Measurements from ENCODE around the gene PNPLA7.
A peak's percentile ranks its signal among the peaks of the same experiment; 100 is the strongest.

PNPLA7 gene

DNA sequence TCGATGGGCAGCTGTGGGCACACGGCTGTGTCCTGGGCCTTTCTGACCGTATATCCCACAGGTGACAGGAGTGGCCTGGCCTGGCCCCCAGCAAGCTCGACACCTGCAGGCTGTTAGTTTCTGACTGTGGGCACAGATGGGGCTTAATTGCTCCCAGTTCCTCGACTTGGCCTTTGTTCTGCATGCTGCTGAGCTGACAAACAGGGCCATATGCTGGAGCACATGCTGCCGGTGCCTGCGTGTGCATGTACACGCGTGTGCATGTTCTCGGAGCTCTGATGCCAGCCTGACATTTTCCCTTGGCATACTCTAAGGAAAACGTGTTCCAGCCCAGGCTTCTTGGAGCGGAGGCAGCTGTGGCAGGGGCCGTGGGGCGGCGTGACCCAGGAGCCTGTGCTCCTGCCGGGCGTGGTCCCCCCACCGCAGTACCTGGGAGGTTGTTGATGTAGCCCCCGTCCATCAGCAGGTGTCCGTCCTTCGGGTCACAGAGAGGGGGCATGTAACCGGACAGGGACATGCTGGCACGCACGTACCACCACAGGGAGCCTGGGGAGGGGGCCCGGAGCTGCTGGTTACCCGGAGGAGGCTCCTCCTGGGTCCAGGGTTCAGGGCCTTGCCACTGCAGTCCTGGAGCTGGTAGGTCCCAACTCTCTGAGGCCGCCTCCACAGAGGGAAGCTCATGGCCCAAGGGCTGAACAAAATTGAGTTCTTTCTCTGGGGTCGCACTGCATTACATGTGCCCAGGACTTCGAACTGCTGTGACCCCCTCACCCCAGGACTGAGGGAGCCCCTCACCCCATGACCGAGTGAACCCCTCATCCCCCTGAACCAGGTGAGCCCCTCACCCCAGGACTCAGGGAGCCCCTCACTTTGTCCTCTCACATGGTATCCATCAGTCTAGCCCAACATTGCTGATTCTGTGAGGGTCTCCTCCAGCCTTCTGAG is 86.9 kb downstream of the PNPLA7 start:
- DNase-seq (ENCODE audit: low read depth), result no peak
- TF ChIP-seq, protein P1, sequence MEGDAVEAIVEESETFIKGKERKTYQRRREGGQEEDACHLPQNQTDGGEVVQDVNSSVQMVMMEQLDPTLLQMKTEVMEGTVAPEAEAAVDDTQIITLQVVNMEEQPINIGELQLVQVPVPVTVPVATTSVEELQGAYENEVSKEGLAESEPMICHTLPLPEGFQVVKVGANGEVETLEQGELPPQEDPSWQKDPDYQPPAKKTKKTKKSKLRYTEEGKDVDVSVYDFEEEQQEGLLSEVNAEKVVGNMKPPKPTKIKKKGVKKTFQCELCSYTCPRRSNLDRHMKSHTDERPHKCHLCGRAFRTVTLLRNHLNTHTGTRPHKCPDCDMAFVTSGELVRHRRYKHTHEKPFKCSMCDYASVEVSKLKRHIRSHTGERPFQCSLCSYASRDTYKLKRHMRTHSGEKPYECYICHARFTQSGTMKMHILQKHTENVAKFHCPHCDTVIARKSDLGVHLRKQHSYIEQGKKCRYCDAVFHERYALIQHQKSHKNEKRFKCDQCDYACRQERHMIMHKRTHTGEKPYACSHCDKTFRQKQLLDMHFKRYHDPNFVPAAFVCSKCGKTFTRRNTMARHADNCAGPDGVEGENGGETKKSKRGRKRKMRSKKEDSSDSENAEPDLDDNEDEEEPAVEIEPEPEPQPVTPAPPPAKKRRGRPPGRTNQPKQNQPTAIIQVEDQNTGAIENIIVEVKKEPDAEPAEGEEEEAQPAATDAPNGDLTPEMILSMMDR (conservative IDR thresholded peaks at IDR 0.05; ENCODE audit: low read depth, low read length), result no peak
- H3K4me3 ChIP-seq (ENCODE audit: low read length), result no peak overlapping the region

DNA sequence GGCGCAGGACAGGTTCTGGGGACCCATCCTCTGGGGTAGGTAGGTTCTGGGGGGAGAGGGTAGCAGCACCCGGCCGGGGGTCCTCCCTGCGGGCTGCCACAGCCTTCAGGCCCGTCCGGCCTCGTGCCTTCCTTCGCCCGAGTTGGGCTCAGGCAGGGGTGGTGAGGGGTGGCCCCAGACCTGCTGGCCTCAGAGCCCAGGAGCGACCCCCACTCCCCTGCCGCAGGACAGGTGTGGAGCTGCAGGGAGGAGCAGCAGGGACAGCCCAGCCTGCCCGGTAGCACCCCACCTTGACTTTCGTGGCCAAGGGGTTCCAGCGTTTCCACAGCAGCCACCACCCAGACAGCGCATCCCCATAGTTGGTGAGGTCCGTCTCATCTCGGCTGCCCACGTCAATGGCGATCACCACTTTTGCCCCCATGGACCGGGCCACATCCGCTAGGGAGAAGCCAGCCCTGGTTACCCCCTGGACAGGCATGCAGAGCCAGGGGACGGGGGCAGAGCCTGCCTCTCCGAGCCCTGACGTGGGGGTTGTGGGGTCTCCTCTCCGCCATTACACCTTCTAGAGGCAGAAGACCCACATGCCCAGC is 87.7 kb downstream of the PNPLA7 start:
- no peak overlapping the region for H3K4me3 ChIP-seq (ENCODE audit: low read length)
- no peak for DNase-seq (ENCODE audit: low read depth)
- TF ChIP-seq, protein P1 (conservative IDR thresholded peaks at IDR 0.05; ENCODE audit: low read depth, low read length), result no peak

DNA sequence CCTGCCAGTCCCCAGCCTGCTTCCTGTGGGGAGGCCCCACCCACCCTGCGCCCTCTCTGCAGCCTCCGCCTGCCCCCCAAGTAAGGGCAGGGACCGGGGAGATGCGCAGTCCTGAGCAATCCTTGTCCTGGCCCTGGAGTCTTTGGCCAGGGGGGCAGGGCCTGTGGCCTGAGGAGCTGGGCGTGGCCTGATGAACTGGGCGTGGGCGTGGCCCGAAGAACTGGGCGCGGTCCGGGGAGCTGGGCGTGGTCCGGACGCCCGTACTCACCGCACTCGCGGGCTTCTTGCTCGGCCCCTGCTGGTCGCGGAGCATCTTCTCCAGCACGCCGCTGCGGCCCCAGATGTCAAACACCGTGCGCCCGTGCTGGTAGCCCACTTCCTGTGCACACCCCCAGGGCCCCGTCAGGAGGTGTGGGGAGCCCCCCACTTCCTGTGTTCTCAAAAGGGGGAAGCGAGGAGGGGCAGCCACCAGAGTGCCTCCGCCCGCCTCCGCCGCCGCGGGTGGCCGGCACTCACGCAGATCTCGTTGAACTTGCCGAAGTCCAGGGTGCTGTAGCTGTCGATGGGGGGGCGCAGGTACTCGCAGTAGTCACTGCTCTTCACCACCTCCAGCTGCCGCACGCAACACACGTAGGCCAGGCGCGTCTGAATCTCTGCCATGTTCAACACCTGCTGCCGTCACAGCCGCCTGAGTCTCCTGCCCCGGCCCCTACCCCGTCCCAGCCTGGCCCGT is 88.4 kb downstream of the PNPLA7 start:
- no peak overlapping the region for H3K4me3 ChIP-seq (ENCODE audit: low read length)
- TF ChIP-seq, protein P1 (conservative IDR thresholded peaks at IDR 0.05; ENCODE audit: low read depth, low read length), result no peak
- DNase-seq (ENCODE audit: low read depth), result no peak

DNA sequence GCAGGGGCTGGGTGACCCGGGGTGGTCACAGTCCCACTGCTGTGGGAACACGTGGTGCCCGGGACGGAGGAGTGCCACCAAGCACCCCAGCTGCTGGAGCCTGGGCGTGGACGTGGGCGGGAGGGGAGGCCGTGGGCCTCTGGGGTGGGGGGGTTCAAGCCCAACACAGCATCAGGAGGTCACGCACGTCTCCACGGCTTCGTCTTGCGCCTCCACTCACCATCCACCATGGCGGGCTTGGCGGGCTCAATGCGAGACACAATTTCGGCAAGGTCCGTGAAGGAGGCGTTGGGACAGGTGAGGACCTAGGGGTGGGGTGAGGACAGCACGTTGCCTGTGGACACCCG is 88.9 kb downstream of the PNPLA7 start:
- H3K4me3 ChIP-seq (ENCODE audit: low read length), result no peak overlapping the region
- TF ChIP-seq, protein P1 (conservative IDR thresholded peaks at IDR 0.05; ENCODE audit: low read depth, low read length), result no peak
- no peak for DNase-seq (ENCODE audit: low read depth)

DNA sequence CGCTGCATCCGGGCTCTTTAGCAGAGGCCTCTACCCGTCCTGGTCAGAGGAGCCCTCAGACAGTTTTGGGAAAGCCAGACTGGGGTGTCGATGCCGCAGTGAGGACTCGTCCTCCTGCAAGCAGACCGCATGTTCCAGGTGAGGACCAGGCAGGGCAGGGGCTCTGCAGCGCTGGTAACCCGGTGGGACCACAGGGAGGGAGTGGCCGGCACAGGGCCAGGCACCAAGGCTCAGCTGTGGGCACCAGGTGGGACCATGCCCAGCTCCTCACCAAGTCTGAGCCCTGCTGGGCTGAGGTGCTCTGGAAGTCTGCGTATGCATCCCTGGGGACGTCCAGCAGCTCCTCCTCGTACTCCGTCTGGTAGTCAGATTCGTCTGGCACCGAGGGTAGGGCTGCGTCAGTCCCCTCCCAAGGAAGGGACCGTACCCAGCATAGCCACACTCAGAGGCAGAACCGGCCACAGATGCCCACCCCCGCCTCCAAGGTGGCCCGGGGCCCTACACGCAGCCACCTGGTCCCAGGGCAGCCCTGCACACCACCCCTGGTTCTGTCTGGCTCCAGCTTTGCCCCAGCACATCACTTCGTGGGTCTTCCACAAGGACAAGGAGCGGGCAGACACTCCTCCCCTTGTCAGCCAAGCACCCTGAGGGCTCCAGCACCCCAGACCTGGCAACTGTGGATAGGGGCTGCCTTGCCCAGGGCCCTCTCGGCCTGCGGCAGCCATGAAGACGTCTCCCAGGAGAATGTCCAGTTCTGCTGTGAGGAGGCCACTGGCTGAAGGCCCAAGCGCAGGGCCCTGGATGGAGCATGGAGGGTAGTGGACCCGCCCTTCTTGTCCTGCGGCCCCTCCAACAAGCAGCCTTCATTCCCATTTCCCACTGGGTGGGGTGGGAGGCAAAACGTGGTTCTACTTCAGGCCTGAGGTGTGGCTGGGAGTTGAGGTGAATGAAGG is 89.6 kb downstream of the PNPLA7 start:
- H3K4me3 ChIP-seq (ENCODE audit: low read length), result no peak overlapping the region
- no peak for DNase-seq (ENCODE audit: low read depth)
- TF ChIP-seq, protein P1 (conservative IDR thresholded peaks at IDR 0.05; ENCODE audit: low read depth, low read length), result no peak

DNA sequence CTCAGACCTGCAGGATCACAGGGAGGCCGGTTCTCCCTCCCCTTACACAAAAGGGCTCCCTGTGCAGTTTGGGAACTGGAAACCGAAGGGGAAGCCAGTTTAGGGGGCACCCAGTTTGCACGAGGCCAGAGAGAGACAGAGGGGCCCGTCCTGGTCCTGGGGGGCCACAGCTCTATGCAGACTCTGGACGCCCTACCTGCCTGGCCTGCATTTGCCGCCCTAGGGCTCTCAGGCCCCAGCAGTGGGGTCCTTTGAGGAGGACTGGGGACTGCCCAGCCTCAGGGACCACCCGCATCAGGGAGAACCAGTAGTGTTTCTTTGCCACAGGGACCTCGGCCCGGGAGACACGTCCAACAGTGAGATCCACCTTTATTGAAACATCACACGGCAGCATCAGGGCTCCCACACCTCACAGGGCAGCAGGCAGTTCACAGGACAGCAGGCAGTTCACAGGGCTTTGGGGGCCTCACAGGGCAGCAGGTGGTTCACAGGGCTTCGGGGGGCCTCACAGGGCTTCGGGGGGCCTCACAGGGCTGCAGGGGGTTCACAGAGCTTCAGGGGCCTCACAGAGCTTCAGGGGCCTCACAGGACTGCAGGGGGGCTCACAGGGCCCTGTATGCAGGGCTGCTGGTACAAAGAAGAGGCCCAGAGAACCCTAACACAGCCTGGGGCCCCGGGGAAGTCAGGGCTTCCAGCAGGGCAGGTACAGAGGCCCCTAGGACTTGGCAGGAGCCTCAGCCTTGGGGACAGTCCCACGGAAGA is 90.4 kb downstream of the PNPLA7 start:
- peak overlapping the region; percentile 42 for H3K4me3 ChIP-seq (ENCODE audit: low read length)
- DNase-seq (ENCODE audit: low read depth), result no peak
- TF ChIP-seq, protein P1 (conservative IDR thresholded peaks at IDR 0.05; ENCODE audit: low read depth, low read length), result no peak
